Measurements from ENCODE around the gene TMEM201. TPM values are rescaled to one million over a fixed set of nuclear protein-coding genes. Genes with fewer than 3 reads are reported as not detected.
"Not testable (repeated sequence)": the region's sequence is repeated elsewhere in the genome, so short reads cannot be mapped to it uniquely, and the experiment has no call there.

The TMEM201 gene
- 13.1 TPM for total RNA-seq

GRCh38 chr1:9588551-9589143 lies at the start of gene TMEM201:
TMEM201 (plus strand) TSS chr1:9588911; CDS start chr1:9588931, 20 bp downstream.
- DNase-seq (ENCODE audit: low spot score) (peak; percentile 96), ATAC-seq (peak; percentile 89)
- intact Hi-C loops (cut with DNase I): no loop called here

- DNase-seq (ENCODE audit: low spot score): peak; percentile 99
- intact Hi-C loops (cut with DNase I): no loop called here
- peak; percentile 100 for ATAC-seq
Measured at GRCh38 chr1:9539165-9539828, 49.4 kb upstream of the TMEM201 start, which contains the start of gene SLC25A33. SLC25A33 (plus strand) TSS chr1:9539465; CDS start chr1:9539692, 227 bp downstream.

- intact Hi-C loops (cut with DNase I): no loop called here
- DNase-seq (ENCODE audit: low spot score): peak; percentile 73
- ATAC-seq: peak; percentile 43
Measured at GRCh38 chr1:9539829-9540550, 48.7 kb upstream of the TMEM201 start.

GRCh38 chr1:9542430-9542829 lies 46.3 kb upstream of the TMEM201 start:
- DNase-seq (ENCODE audit: low spot score) (no peak), ATAC-seq (no peak)
- intact Hi-C loops (cut with DNase I): no loop called here

GRCh38 chr1:9544926-9545325 lies 43.8 kb upstream of the TMEM201 start:
- intact Hi-C loops (cut with DNase I): no loop called here
- DNase-seq (ENCODE audit: low spot score) (no peak), ATAC-seq (no peak)

GRCh38 chr1:9549955-9550546 lies 38.7 kb upstream of the TMEM201 start:
- intact Hi-C loops (cut with DNase I): no loop called here
- DNase-seq (ENCODE audit: low spot score) (no peak), ATAC-seq (no peak)

GRCh38 chr1:9551984-9552383 lies 36.7 kb upstream of the TMEM201 start:
- intact Hi-C loops (cut with DNase I): no loop called here
- ATAC-seq (no peak), DNase-seq (ENCODE audit: low spot score) (no peak)

- intact Hi-C loops (cut with DNase I): no loop called here
- ATAC-seq (no peak), DNase-seq (ENCODE audit: low spot score) (no peak)
Measured at GRCh38 chr1:9553736-9554144, 35.0 kb upstream of the TMEM201 start.

- DNase-seq (ENCODE audit: low spot score): no peak
- intact Hi-C loops (cut with DNase I): no loop called here
- no peak for ATAC-seq
Measured at GRCh38 chr1:9555942-9556341, 32.8 kb upstream of the TMEM201 start.

- DNase-seq (ENCODE audit: low spot score) (no peak), ATAC-seq (no peak)
- intact Hi-C loops (cut with DNase I): no loop called here
Measured at GRCh38 chr1:9557624-9558023, 31.1 kb upstream of the TMEM201 start.

GRCh38 chr1:9558271-9558945 lies 30.3 kb upstream of the TMEM201 start:
- no peak for ATAC-seq
- no peak for DNase-seq (ENCODE audit: low spot score)
- intact Hi-C loops (cut with DNase I): no loop called here

- no peak for ATAC-seq
- no peak for DNase-seq (ENCODE audit: low spot score)
- intact Hi-C loops (cut with DNase I): no loop called here
Measured at GRCh38 chr1:9558946-9559545, 29.7 kb upstream of the TMEM201 start.

- ATAC-seq (no peak), DNase-seq (ENCODE audit: low spot score) (no peak)
- intact Hi-C loops (cut with DNase I): no loop called here
Measured at GRCh38 chr1:9559673-9560072, 29.0 kb upstream of the TMEM201 start.

- DNase-seq (ENCODE audit: low spot score); ATAC-seq; intact Hi-C loops (cut with DNase I): not testable (repeated sequence)
Measured at GRCh38 chr1:9560090-9560489, 28.6 kb upstream of the TMEM201 start.

- intact Hi-C loops (cut with DNase I): no loop called here
- no peak for DNase-seq (ENCODE audit: low spot score)
Measured at GRCh38 chr1:9561429-9561828, 27.3 kb upstream of the TMEM201 start.

GRCh38 chr1:9569267-9569666 lies 19.4 kb upstream of the TMEM201 start:
- DNase-seq (ENCODE audit: low spot score): no peak
- intact Hi-C loops (cut with DNase I): no loop called here
- ATAC-seq: no peak

More at GRCh38 chr1:9561429-9561828, 27.3 kb upstream of the TMEM201 start:
- ATAC-seq: peak; percentile 96

GRCh38 chr1:9570886-9571529 lies 17.7 kb upstream of the TMEM201 start:
- intact Hi-C loops (cut with DNase I); DNase-seq (ENCODE audit: low spot score): not testable (repeated sequence)
- ATAC-seq: peak; percentile 72

- DNase-seq (ENCODE audit: low spot score): no peak
- no peak for ATAC-seq
- intact Hi-C loops (cut with DNase I): loop anchor here (2.0 kb wide), 1 partner anchor 79 kb away; no protein-coding TSS in a partner anchor
Measured at GRCh38 chr1:9573723-9574122, 15.0 kb upstream of the TMEM201 start.

All from sciatic nerve (tissue), 2 donors.